ENCODE measurements around the gene TSPAN5.

- TF ChIP-seq CTCF (IDR thresholded peaks at IDR 0.05) (no peak), POLR2A (IDR thresholded peaks at IDR 0.05) (no peak)
These were observed 44.8 kb downstream of the TSPAN5 start for GRCh38 chr4:98613453-98614075.
